Nephron (organoid): ENCODE data around the gene C1orf116.

Source experiments
- H3K27ac Mint-ChIP-seq, 3 experiments: 2 replicates each; pipeline ENCODE4 v1.8.0; 2020; ENCODE audit warnings: mixed read lengths in 3 of 3, mild to moderate bottlenecking in 2 of 3, moderate library complexity in 1 of 3
- H3K27me3 Mint-ChIP-seq: 2 replicates; pipeline ENCODE4 v1.8.0; 2021; ENCODE audit warnings: low read depth, mild to moderate bottlenecking, moderate library complexity, mixed read lengths
- H3K36me3 Mint-ChIP-seq: 2 replicates; pipeline ENCODE4 v1.8.0; 2020; ENCODE audit warnings: low read depth, mixed read lengths
- H3K4me1 Mint-ChIP-seq: 2 replicates; pipeline ENCODE4 v1.8.0; 2020; ENCODE audit warnings: mixed read lengths
- H3K4me3 Mint-ChIP-seq, 3 experiments: 2 replicates each; pipeline ENCODE4 v1.8.0; 2020; ENCODE audit warnings: mild to moderate bottlenecking in 3 of 3, mixed read lengths in 3 of 3, moderate library complexity in 2 of 3
- H3K9me3 Mint-ChIP-seq: 2 replicates; pipeline ENCODE4 v1.8.0; 2020; ENCODE audit warnings: mixed read lengths
- CTCF ChIP-seq, 3 experiments: fragments of 200-600 bp; sonication (generic); IDR thresholded peaks; one replicate each; pipeline ENCODE4 v1.5.0; 2021; ENCODE audit warnings: antibody characterized with exemption in 3 of 3; ENCODE audit not compliant: unreplicated experiment in 3 of 3

The C1orf116 gene

GRCh38 chr1:207024202-207025145 is 8.1 kb downstream of the C1orf116 start:
- H3K4me1 Mint-ChIP-seq = peaks cover 31% of the 10 kb centered on the region
- H3K27ac Mint-ChIP-seq = peak overlapping the region; percentile 79 to 90 (median 81)
- peak overlapping the region in 1 of 3 experiments; percentile 24 for H3K4me3 Mint-ChIP-seq
- H3K27me3 Mint-ChIP-seq = peaks cover 12% of the 10 kb centered on the region
- no peaks in the 10 kb centered on the region for H3K36me3 Mint-ChIP-seq
- H3K9me3 Mint-ChIP-seq = no peaks in the 10 kb centered on the region
- no peak for TF ChIP-seq CTCF (IDR thresholded peaks at IDR 0.05; ENCODE audit: unreplicated experiment in 3 of 3)

- H3K27ac Mint-ChIP-seq = peak overlapping the region; percentile 56 to 81 (median 64)
- peaks cover 31% of the 10 kb centered on the region for H3K4me1 Mint-ChIP-seq
- peaks cover 8% of the 10 kb centered on the region for H3K27me3 Mint-ChIP-seq
- no peaks in the 10 kb centered on the region for H3K36me3 Mint-ChIP-seq
- no peaks in the 10 kb centered on the region for H3K9me3 Mint-ChIP-seq
- TF ChIP-seq CTCF (IDR thresholded peaks at IDR 0.05; ENCODE audit: unreplicated experiment in 3 of 3) = no peak
- H3K4me3 Mint-ChIP-seq = no peak overlapping the region
Observed at GRCh38 chr1:207022996-207023679, 9.4 kb downstream of the C1orf116 start.

- Mint-ChIP-seq H3K27ac (no peak overlapping the region), H3K9me3 (no peaks in the 10 kb centered on the region), H3K27me3 (peaks cover 8% of the 10 kb centered on the region), H3K4me1 (peaks cover 27% of the 10 kb centered on the region), H3K4me3 (no peak overlapping the region), H3K36me3 (no peaks in the 10 kb centered on the region)
- no peak for TF ChIP-seq CTCF (IDR thresholded peaks at IDR 0.05; ENCODE audit: unreplicated experiment in 3 of 3)
Observed at GRCh38 chr1:207021876-207022596, 10.5 kb downstream of the C1orf116 start.

- no peak for TF ChIP-seq CTCF (IDR thresholded peaks at IDR 0.05; ENCODE audit: unreplicated experiment in 3 of 3)
- Mint-ChIP-seq H3K4me1 (peaks cover 21% of the 10 kb centered on the region), H3K36me3 (no peaks in the 10 kb centered on the region)
Observed at GRCh38 chr1:207021139-207021861, 11.3 kb downstream of the C1orf116 start.

GRCh38 chr1:207020709-207021107 is 11.8 kb downstream of the C1orf116 start:
- no peaks in the 10 kb centered on the region for H3K36me3 Mint-ChIP-seq
- peaks cover 16% of the 10 kb centered on the region for H3K27me3 Mint-ChIP-seq
- H3K27ac Mint-ChIP-seq = no peak overlapping the region
- H3K4me1 Mint-ChIP-seq = peaks cover 15% of the 10 kb centered on the region
- TF ChIP-seq CTCF (IDR thresholded peaks at IDR 0.05; ENCODE audit: unreplicated experiment in 3 of 3) = no peak
- no peaks in the 10 kb centered on the region for H3K9me3 Mint-ChIP-seq
- no peak overlapping the region for H3K4me3 Mint-ChIP-seq

More at GRCh38 chr1:207021139-207021861, 11.3 kb downstream of the C1orf116 start:
- H3K27me3 Mint-ChIP-seq = peaks cover 10% of the 10 kb centered on the region
- no peaks in the 10 kb centered on the region for H3K9me3 Mint-ChIP-seq
- H3K27ac Mint-ChIP-seq = no peak overlapping the region
- no peak overlapping the region for H3K4me3 Mint-ChIP-seq
